DND-41 (cell line): Measurements from ENCODE around the gene HNRNPDL.

ENCODE experiments used
- CTCF ChIP-seq: IDR thresholded peaks from 2 replicates; pipeline ENCODE4 v1.5.1; 2012; ENCODE audit warnings: borderline replicate concordance, low read length, moderate library complexity, mild to moderate bottlenecking; ENCODE audit not compliant: poor library complexity, severe bottlenecking; ENCODE audit errors: extremely low read depth
- EZH2 ChIP-seq: IDR thresholded peaks from 3 replicates; pipeline ENCODE4 v1.6.1; 2012; ENCODE audit warnings: borderline replicate concordance, low read depth, mild to moderate bottlenecking, moderate library complexity, low read length, inconsistent platforms; ENCODE audit not compliant: severe bottlenecking

- TF ChIP-seq EZH2 (no peak), CTCF (no peak)
These were observed 47.5 kb downstream of the HNRNPDL start for GRCh38 chr4:82382751-82383150.
